GM18511 (cell line): ENCODE measurements around the gene TMBIM1.
A peak's percentile ranks its signal among the peaks of the same experiment; 100 is the strongest.

Experiments used
- ATAC-seq: cut with Tn5 transposase; IDR thresholded peaks from one replicate; pipeline ENCODE4 v1.9.1; 2021; ENCODE audit warnings: mild to moderate bottlenecking, moderate library complexity; ENCODE audit not compliant: unreplicated experiment

TMBIM1 gene, protein sequence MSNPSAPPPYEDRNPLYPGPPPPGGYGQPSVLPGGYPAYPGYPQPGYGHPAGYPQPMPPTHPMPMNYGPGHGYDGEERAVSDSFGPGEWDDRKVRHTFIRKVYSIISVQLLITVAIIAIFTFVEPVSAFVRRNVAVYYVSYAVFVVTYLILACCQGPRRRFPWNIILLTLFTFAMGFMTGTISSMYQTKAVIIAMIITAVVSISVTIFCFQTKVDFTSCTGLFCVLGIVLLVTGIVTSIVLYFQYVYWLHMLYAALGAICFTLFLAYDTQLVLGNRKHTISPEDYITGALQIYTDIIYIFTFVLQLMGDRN

GRCh38 chr2:218292048-218293014 is at the start of gene TMBIM1:
Gene TMBIM1 (minus strand): TSS chr2:218292503. CDS start chr2:218282141, 10,362 bp downstream.
- ATAC-seq = peak; percentile 71

- ATAC-seq = no peak
Measured at GRCh38 chr2:218341381-218341780, 49.1 kb upstream of the TMBIM1 start.

- ATAC-seq = no peak
Measured at GRCh38 chr2:218340656-218341055, 48.4 kb upstream of the TMBIM1 start.

- no peak for ATAC-seq
Measured at GRCh38 chr2:218334531-218334930, 42.2 kb upstream of the TMBIM1 start.

DNA sequence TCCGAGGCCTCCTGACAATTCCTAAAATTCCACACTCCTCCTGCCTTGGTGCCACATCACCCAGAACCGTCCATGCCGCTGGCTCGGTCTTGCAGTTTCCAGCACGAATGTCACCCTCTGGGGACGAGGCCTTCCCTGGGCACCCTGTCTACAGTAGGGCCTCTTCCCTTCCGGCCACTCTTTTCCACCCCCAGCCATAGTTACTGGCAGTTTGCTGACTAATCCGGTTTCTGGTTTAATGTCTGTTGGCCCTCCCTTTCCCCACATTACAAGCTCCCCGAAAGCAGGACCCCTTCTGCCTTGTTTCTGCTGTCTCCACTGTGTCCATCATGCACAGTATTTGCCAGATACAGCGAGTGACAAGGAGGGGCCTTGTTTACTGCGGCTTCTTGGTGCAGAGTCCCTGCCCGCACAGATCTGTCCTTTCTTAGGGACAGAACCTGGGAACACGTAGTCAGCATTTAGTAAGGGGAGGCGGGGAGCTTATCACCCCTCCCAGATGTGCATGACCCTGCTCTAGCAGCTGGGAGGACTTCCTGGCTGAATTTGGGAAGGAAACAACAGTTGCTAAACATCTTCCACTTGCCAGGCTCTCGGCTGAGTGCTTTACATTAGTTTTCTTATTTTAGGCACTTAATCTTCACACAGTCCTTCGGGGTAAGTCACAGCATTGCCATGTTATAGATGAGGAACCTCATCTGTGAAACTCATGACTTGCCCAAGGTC is 40.8 kb upstream of the TMBIM1 start:
- no peak for ATAC-seq

DNA sequence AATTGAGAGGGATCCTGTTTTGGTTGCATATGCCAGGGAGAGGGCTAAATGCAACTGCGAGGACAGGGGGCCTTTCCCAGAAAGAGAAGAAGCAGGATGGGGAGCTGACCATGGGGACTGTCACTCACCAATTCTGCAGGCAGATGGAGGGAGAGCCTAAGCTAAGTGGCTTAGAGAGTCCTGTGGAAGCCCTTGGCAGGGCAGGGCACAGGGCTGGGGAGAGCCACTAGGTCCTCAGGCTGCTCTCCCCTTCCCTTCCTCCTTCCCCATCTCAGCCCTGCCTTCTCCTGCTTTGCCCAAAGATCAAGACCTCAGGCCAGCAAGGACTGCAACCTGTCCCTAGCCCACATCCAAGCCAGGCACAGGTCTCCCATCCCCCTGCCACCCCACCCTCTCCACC is 40.0 kb upstream of the TMBIM1 start:
- no peak for ATAC-seq

- no peak for ATAC-seq
Measured at GRCh38 chr2:218331745-218332144, 39.4 kb upstream of the TMBIM1 start.

DNA sequence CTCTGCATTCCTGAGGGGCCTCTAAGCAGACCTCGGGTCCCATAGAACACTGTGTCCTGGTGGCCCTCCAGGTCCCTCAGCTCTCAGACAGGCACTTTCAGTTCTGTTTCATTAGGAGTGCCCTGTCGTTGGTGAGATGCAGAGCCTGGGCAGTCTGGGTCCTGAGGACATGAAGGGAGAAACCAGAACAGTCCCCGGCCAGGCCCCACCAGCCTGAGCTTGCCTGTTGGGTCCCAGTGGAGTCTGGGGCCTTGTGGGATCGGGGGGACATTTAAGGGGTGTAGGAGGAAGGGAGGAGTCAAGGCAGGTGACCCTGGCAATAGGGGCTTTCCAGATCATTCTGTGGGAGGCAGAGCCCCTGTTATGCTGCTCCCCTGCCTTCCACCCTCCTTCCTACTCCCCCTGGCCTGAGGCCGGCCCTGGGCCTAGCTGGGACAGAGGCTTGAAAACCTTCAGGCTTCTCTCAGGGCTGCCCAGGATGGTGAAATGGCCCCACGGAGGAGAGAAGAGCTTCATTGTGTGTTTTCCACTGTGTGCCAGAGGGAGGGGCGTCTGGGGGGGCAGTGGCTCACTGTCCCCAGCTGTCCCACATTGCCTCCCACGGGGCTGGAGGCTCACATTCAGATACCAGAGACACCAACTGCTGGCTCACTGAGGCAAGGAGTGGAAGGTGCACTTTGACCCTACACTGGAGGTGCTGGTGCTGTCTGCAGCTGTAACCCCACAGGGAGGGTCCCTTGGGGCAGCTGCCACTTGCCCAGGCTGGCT is 37.7 kb upstream of the TMBIM1 start:
- peak; percentile 57 for ATAC-seq

- peak; percentile 58 for ATAC-seq
Measured at GRCh38 chr2:218329027-218329825, 36.9 kb upstream of the TMBIM1 start.

DNA sequence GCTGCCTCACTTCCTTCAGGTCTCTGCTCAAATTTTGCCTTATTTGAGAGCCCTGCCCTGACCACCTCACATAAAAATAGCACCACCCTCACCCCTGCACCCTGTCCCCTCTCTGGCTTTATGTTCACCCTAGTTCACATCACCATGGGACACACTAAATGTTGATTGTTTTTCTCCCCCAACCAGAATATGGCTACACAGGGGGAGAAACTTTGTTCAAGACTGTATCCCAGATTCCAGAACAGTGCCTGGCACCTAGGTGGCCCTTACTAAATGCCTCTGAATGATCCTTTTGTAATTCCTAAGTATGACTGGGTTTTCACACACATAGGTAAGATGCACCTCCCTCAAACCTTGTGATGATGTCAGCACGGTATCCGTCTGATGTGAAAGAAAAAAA is 36.0 kb upstream of the TMBIM1 start:
- no peak for ATAC-seq

DNA sequence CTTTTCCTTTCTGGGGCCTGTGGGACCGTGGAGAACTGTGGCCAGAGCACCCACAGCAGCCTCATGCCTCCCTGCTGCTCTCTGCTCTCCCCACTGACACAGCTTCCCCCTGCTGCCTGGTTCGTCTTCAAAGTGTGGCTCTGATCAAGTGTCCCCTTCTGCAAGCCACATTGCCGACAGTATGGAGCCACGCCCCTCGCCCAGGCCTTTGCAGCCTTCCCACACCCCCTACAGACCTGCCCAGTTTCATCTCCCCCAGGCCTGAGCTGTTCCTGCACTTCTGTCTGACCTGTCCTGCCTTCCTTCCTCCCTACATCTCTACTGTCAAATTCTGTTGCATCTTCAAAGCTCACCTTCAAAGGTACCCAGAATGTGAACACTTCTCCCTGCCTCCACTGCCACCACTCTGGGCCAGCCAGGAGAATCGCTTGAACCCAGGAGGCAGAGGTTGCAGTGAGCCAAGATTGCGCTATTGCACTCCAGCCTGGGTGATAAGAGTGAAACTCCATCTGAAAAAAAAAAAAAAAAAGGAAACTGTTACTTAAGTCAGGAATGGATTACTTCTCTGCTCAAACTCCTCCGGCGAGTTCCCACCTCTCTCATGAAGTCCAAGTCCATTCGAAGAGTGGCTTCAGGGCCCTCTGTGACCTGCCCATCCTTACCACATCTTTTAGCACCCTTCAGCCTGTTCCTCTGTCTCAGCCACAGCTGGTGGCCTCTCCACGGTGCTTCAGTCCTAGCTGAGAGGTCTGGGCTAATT is 35.3 kb upstream of the TMBIM1 start:
- no peak for ATAC-seq

DNA sequence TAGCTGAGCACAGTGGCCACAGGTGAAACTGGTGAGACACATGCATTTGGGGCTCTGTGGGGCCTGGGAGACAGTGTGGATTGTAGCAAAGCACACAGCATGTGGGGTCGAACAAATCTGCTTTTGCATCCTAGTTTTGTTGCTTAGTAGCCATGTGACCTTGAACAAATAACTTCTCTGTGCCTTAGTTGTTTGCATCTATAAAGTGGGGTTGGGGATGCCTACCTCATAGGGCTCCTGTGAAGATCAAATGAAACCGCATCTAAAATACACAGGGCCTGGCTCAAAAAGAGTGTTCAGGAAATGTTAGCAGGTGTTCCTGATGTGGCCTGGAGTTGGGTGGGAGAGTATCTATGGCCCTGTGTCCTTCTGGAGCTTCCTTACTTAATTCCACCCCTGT is 34.0 kb upstream of the TMBIM1 start:
- no peak for ATAC-seq

DNA sequence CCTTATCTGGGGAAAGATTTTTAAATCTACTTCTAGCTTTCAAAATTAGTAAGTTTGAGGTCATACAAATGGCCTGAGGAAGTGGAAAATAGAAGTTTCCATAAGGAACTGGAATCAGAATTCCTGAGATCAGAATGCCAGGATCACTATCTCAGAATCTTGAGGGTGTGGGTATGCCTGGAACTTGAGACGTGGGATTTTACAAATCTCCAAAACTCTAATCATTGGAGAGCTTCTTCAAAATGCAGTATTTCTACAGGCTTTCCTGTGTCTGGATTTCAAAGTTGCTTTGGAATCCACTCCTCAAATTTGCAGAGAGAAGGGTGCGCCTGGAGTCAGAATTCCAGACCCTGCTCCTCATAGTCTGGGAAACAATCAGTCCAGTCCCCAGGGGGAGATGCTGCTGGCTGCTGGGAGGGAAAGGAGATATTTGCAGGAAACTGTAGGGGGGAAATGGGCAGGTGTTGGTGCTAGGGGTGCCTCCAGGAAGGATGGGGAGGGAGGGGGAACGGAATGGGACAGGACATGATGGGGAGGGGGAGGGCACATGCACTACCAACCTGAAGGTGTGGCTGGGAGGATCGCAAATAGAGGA is 33.4 kb upstream of the TMBIM1 start:
- ATAC-seq = no peak

- no peak for ATAC-seq
Measured at GRCh38 chr2:218323526-218324472, 31.5 kb upstream of the TMBIM1 start.

DNA sequence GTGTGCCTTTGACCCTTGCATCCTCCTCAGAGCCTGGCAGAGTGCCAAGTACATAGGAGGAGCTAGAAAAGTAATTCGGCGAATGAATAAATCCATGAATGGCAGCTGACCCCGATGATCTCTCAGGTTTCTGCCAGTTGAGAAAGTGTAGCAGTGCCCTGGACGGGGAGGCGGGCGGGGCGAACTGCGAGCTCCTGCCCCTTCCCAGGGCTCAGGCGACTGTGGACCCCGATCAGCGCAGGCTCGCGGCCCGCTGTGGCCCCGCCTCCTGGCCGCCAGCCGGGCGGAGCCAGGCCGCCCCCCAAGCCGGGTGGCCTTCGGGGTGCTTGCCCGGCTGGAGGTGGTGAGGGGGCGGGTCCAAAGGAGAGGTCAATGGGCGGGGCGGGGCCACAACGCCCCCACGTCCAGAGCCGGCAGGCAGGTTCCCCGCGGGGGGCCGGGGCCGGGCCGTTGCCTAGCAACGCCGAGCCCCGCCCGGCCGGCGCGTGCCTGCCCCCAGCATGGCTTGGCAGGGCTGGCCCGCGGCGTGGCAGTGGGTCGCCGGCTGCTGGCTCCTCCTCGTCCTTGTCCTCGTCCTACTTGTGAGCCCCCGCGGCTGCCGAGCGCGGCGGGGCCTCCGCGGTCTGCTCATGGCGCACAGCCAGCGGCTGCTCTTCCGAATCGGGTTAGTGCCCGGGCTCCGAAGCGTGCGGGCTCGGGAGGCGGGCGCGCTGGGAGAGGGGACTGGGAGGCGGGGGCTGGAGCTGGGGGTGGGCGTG is 30.6 kb upstream of the TMBIM1 start:
- ATAC-seq = peak; percentile 70

- ATAC-seq = no peak
Measured at GRCh38 chr2:218320704-218321336, 28.5 kb upstream of the TMBIM1 start.
